Activated CD4-positive, alpha-beta T cell treated with anti-CD3 and anti-CD28 coated beads, Interleukin-2, amount 50 U/mL, for 16 hours (primary cell): ENCODE measurements around the gene OGFR.
A peak's percentile ranks its signal among the peaks of the same experiment; 100 is the strongest.

Experiments used
- DNase-seq: peaks from one replicate; pipeline ENCODE4 v3.0.0-alpha.2; 2020

Gene OGFR

GRCh38 chr20:62828051-62828450 is 23.4 kb downstream of the OGFR start:
- no peak for DNase-seq

GRCh38 chr20:62828511-62829230 is 24.0 kb downstream of the OGFR start:
- DNase-seq = no peak

- no peak for DNase-seq
Measured at GRCh38 chr20:62829231-62830230, 24.9 kb downstream of the OGFR start.

GRCh38 chr20:62830251-62830650 is 25.6 kb downstream of the OGFR start:
- DNase-seq = no peak

GRCh38 chr20:62830821-62831220 is 26.2 kb downstream of the OGFR start:
- no peak for DNase-seq

- no peak for DNase-seq
Measured at GRCh38 chr20:62831361-62831788, 26.7 kb downstream of the OGFR start.

- DNase-seq = no peak
Measured at GRCh38 chr20:62831854-62832211, 27.2 kb downstream of the OGFR start.

GRCh38 chr20:62832212-62832922 is 27.7 kb downstream of the OGFR start:
- DNase-seq = no peak

GRCh38 chr20:62832951-62833391 is 28.3 kb downstream of the OGFR start:
- DNase-seq = no peak

- no peak for DNase-seq
Measured at GRCh38 chr20:62834967-62835730, 30.5 kb downstream of the OGFR start.

GRCh38 chr20:62835931-62836861 is 31.6 kb downstream of the OGFR start:
- no peak for DNase-seq

GRCh38 chr20:62836967-62837490 is 32.4 kb downstream of the OGFR start:
- DNase-seq = no peak

GRCh38 chr20:62837790-62838127 is 33.1 kb downstream of the OGFR start:
- DNase-seq = no peak

GRCh38 chr20:62838128-62838891 is 33.7 kb downstream of the OGFR start:
- DNase-seq = no peak

GRCh38 chr20:62839261-62839660 is 34.6 kb downstream of the OGFR start:
- DNase-seq = no peak

- DNase-seq = no peak
Measured at GRCh38 chr20:62839816-62840215, 35.2 kb downstream of the OGFR start.

- DNase-seq = no peak
Measured at GRCh38 chr20:62840244-62841197, 35.9 kb downstream of the OGFR start.

GRCh38 chr20:62841705-62842212 is 37.1 kb downstream of the OGFR start:
- DNase-seq = no peak

- peak; percentile 27 for DNase-seq
Measured at GRCh38 chr20:62843656-62844055, 39.0 kb downstream of the OGFR start.
